HepG2 (cell line): ENCODE measurements around the gene HOXA11. TPM values are rescaled to one million over a fixed set of nuclear protein-coding genes. Genes with fewer than 3 reads are reported as not detected.

Experiments used
- ATAC-seq: fragments of 200-7000 bp; cut with Tn5 transposase; 3 replicates; pipeline ENCODE4 v1.9.1; 2020; ENCODE audit warnings: mild to moderate bottlenecking, moderate library complexity
- BruUV-seq: library from RNA; stranded (reverse); fragments of 400-500 nt; replicated peaks from 2 replicates; lab custom pipeline; 2021; lab: Mats Ljungman, UMichigan
- CTCF ChIA-PET: fragments of 300-600 bp; formaldehyde crosslinking; extraction: SDS; loops from one replicate; lab custom pipeline; 2021; ENCODE audit warnings: low total read pairs, inconsistent platforms, low intra/inter-chr PET ratio; lab: Yijun Ruan, JAX
- POLR2A ChIA-PET: fragments of 350-600 bp; sonication (Branson Sonifier 250); formaldehyde crosslinking; loops from one replicate; lab custom pipeline; 2020; ENCODE audit warnings: antibody characterized with exemption, inconsistent platforms; lab: Yijun Ruan, JAX
- DNase-seq: peaks from one replicate; pipeline ENCODE4 v3.0.0-alpha.2; 2015; ENCODE audit warnings: low spot score
- FAIRE-seq: peaks from 3 replicates; lab custom pipeline; 2011; peaks lifted over from hg19 to GRCh38; lab: Jason Lieb, UNC
- H2AFZ ChIP-seq: one replicate; pipeline ENCODE4 v1.6.1; 2011; ENCODE audit warnings: low read length, inconsistent platforms
- H3K27ac ChIP-seq: fragments of 300-600 bp; 3 replicates; pipeline ENCODE4 v1.8.0; 2011; ENCODE audit warnings: mixed run types, mild to moderate bottlenecking, mixed read lengths, low read length, inconsistent platforms; ENCODE audit not compliant: insufficient read depth; ENCODE audit errors: extremely low read length
- H3K27me3 ChIP-seq, 2 experiments: fragments of 200-600 bp in 1 of 2; 2 replicates in 1 of 2; 3 replicates in 1 of 2; pipeline versions ENCODE4 v1.6.0 to v1.8.0; 2011; ENCODE audit warnings: low read length in 2 of 2, mild to moderate bottlenecking in 2 of 2, moderate library complexity in 2 of 2, inconsistent platforms in 1 of 2; ENCODE audit not compliant: insufficient read depth in 2 of 2, control insufficient read depth in 1 of 2
- H3K36me3 ChIP-seq, 2 experiments: fragments of 200-600 bp in 1 of 2; replicated peaks in 1 of 2; 2 replicates in 1 of 2; 3 replicates in 1 of 2; pipeline versions ENCODE4 v1.5.1 to v1.8.0; 2011; ENCODE audit warnings: low read length in 2 of 2, inconsistent platforms in 1 of 2; ENCODE audit not compliant: insufficient read depth in 2 of 2, control insufficient read depth in 1 of 2
- H3K4me1 ChIP-seq: 2 replicates; pipeline ENCODE4 v1.5.1; 2012; ENCODE audit warnings: low read length, inconsistent platforms; ENCODE audit not compliant: insufficient read depth
- H3K4me2 ChIP-seq: 2 replicates; pipeline ENCODE4 v1.6.0; 2011; ENCODE audit warnings: low read depth, low read length, inconsistent platforms
- H3K4me3 ChIP-seq, 3 experiments: fragments of 200-600 bp in 1 of 3; sonication (generic), shearing (Covaris generic) in 1 of 3; replicated peaks in 1 of 3; 2 replicates each; pipeline ENCODE4 v1.5.1; 2011 to 2016; ENCODE audit warnings: low read length in 3 of 3, inconsistent platforms in 2 of 3, low read depth in 2 of 3, mild to moderate bottlenecking in 2 of 3, control low read depth in 1 of 3, mixed read lengths in 1 of 3; ENCODE audit not compliant: insufficient read depth in 1 of 3
- H3K79me2 ChIP-seq: one replicate; pipeline ENCODE4 v1.6.1; 2011; ENCODE audit warnings: low read length, inconsistent platforms; ENCODE audit not compliant: insufficient read depth
- H3K9ac ChIP-seq: 2 replicates; pipeline ENCODE4 v1.6.0; 2011; ENCODE audit warnings: mild to moderate bottlenecking, low read depth, low read length, inconsistent platforms; ENCODE audit not compliant: insufficient read depth
- H3K9me3 ChIP-seq: 2 replicates; pipeline ENCODE4 v1.5.1; 2012; ENCODE audit warnings: mild to moderate bottlenecking, low read length
- H4K20me1 ChIP-seq: 2 replicates; pipeline ENCODE4 v1.6.0; 2011; ENCODE audit warnings: inconsistent platforms, mild to moderate bottlenecking, low read length, moderate library complexity; ENCODE audit not compliant: insufficient read depth
- BORCS8-MEF2B ChIP-seq: sonication (generic); formaldehyde crosslinking; IDR thresholded peaks from 2 replicates; pipeline ENCODE4 v1.8.0; 2022; ENCODE audit warnings: mild to moderate bottlenecking, missing genetic modification reagents
- CEBPB ChIP-seq: IDR thresholded peaks from 2 replicates; pipeline ENCODE4 v1.6.1; 2011; ENCODE audit warnings: low read depth, low read length, improper control_type of control experiment, borderline replicate concordance
- ELF4 ChIP-seq: sonication (generic); formaldehyde crosslinking; IDR thresholded peaks from 2 replicates; pipeline ENCODE4 v1.5.0; 2020; ENCODE audit warnings: missing genetic modification reagents, mild to moderate bottlenecking, moderate library complexity, borderline replicate concordance
- GPBP1L1 ChIP-seq: sonication (generic); formaldehyde crosslinking; IDR thresholded peaks from 2 replicates; pipeline ENCODE4 v1.5.0; 2020; ENCODE audit warnings: mild to moderate bottlenecking, missing genetic modification reagents
- IKZF5 ChIP-seq: IDR thresholded peaks from 2 replicates; pipeline ENCODE4 v1.6.1; 2018; ENCODE audit warnings: missing genetic modification reagents, mild to moderate bottlenecking, missing compliant biosample characterization
- NFE2L1 ChIP-seq: sonication (generic); formaldehyde crosslinking; IDR thresholded peaks from 2 replicates; pipeline ENCODE4 v1.4.0; 2020; ENCODE audit warnings: missing genetic modification reagents, mild to moderate bottlenecking, borderline replicate concordance
- NFIC ChIP-seq: IDR thresholded peaks from 2 replicates; pipeline ENCODE4 v1.6.1; 2012; ENCODE audit warnings: mild to moderate bottlenecking, low read length, inconsistent platforms
- RARA ChIP-seq: IDR thresholded peaks from 2 replicates; pipeline ENCODE4 v1.6.1; 2016; ENCODE audit warnings: missing genetic modification reagents, missing compliant biosample characterization
- RFX3 ChIP-seq: IDR thresholded peaks from 2 replicates; pipeline ENCODE4 v1.6.1; 2016; ENCODE audit warnings: missing biosample characterization, missing genetic modification reagents
- TCF12 ChIP-seq, 2 experiments: fragments of 450-650 bp in 1 of 2; sonication (generic) in 1 of 2; formaldehyde crosslinking in 1 of 2; IDR thresholded peaks; 2 replicates each; pipeline versions ENCODE4 v1.6.1 to v1.8.0; 2017 to 2022; ENCODE audit warnings: antibody characterized with exemption in 1 of 2, mild to moderate bottlenecking in 1 of 2, missing genetic modification reagents in 1 of 2, moderate library complexity in 1 of 2
- TFDP2 ChIP-seq: sonication (generic); formaldehyde crosslinking; IDR thresholded peaks from 2 replicates; pipeline ENCODE4 v1.4.0; 2020; ENCODE audit warnings: missing genetic modification reagents
- ZBTB7A ChIP-seq: sonication (generic); formaldehyde crosslinking; IDR thresholded peaks from 2 replicates; pipeline ENCODE4 v1.8.0; 2022; ENCODE audit warnings: mild to moderate bottlenecking, missing genetic modification reagents
- ZKSCAN1 ChIP-seq: fragments of 150-350 bp; IDR thresholded peaks from 2 replicates; pipeline ENCODE4 v1.6.1; 2014; ENCODE audit warnings: low read length
- ZMYM3 ChIP-seq: sonication (generic); formaldehyde crosslinking; IDR thresholded peaks from 2 replicates; pipeline ENCODE4 v1.5.1; 2020; ENCODE audit warnings: mild to moderate bottlenecking, missing genetic modification reagents
- ZNF263 ChIP-seq: sonication (generic); formaldehyde crosslinking; IDR thresholded peaks from 2 replicates; pipeline ENCODE4 v1.4.0; 2020; ENCODE audit warnings: missing genetic modification reagents
- ZNF510 ChIP-seq: sonication (generic); formaldehyde crosslinking; IDR thresholded peaks from 2 replicates; pipeline ENCODE4 v1.4.0; 2020; ENCODE audit warnings: low read depth, mild to moderate bottlenecking, missing genetic modification reagents
- ZNF576 ChIP-seq: sonication (generic); formaldehyde crosslinking; IDR thresholded peaks from 2 replicates; pipeline ENCODE4 v1.4.0; 2020; ENCODE audit warnings: mild to moderate bottlenecking, missing genetic modification reagents
- ZNF660 ChIP-seq: sonication (generic); formaldehyde crosslinking; IDR thresholded peaks from 2 replicates; pipeline ENCODE4 v1.5.1; 2020; ENCODE audit warnings: mild to moderate bottlenecking, low read depth, missing genetic modification reagents, borderline replicate concordance
- ZNF674 ChIP-seq: sonication (generic); formaldehyde crosslinking; IDR thresholded peaks from 2 replicates; pipeline ENCODE4 v1.5.0; 2020; ENCODE audit warnings: low read depth, mild to moderate bottlenecking, missing genetic modification reagents
- WGBS: methylation state at CpG from one replicate; pipeline ENCODE4 v1.1.6; 2017; ENCODE audit warnings: low lambda C conversion rate; 5-methylcytosine and 5-hydroxymethylcytosine counted together
- in situ Hi-C: cut with HindIII; loops from 2 replicates; pipeline ENCODE4 v1.10.0; 2017; ENCODE audit warnings: low pct_unique_long_range_greater_than_20kb; ENCODE audit not compliant: extremely low pct_ligation_motif_present
- intact Hi-C: fragments of 100-400 bp; cut with micrococcal nuclease; formaldehyde crosslinking; loops from one replicate; pipeline ENCODE4 v1.10.0; 2022; ENCODE audit not compliant: unreplicated experiment
- polyA plus RNA-seq, 8 experiments: library from polyadenylated mRNA; depleted of rRNA in 3 of 8; stranded (reverse) in 7 of 8; unstranded in 1 of 8; fragments of >200 nt; fragmentation: Illumina TruSeq in 4 of 8; extraction: Trizol in 4 of 8; gene quantifications; 2 replicates each; pipeline versions ENCODE4 v1.2.1 to v1.2.3, GENCODE V29; 2011 to 2016; ENCODE audit warnings: low read depth in 4 of 8, missing spikeins in 1 of 8, mixed read lengths in 1 of 8; ENCODE audit not compliant: insufficient read depth in 1 of 8
- total RNA-seq, 5 experiments: library from RNA; depleted of rRNA; stranded (reverse); fragments of >200 nt; fragmentation: Illumina TruSeq; extraction: Trizol; gene quantifications; 2 replicates each; pipeline ENCODE4 v1.2.3, GENCODE V29; 2016; ENCODE audit warnings: low read depth in 1 of 5

HOXA11 gene
- total and polyA plus RNA-seq, 2 of the 13 experiments (the other 11 are each of a cell fraction or from before 2014, with no cell fraction given), result not detected

GRCh38 chr7:27137640-27138315 lies 47.3 kb downstream of the HOXA11 start:
- ChIA-PET CTCF (no interaction called here), POLR2A (interaction anchor here (0.7 kb wide), 1 partner anchor 723 kb away, joined by 3 read pairs; no protein-coding TSS in a partner anchor)
- FAIRE-seq (no peak), DNase-seq (no peak), ATAC-seq (no peak)
- H3K4me2 ChIP-seq, result no peak overlapping the region
- H3K27me3 ChIP-seq, result no peaks in the 10 kb centered on the region
- in situ Hi-C loops (no loop called here), intact Hi-C loops (no loop called here)
- H2AFZ ChIP-seq, result no peak overlapping the region
- H3K79me2 ChIP-seq, result no peaks in the 10 kb centered on the region
- TF ChIP-seq NFIC (no peak), ZMYM3 (no peak), GPBP1L1 (CRISPR knock-in tag) (no peak), ZNF674 (no peak), ZNF660 (CRISPR knock-in tag) (no peak), ZBTB7A (CRISPR knock-in tag) (no peak), NFE2L1 (CRISPR knock-in tag) (no peak), ZNF510 (CRISPR knock-in tag) (no peak), ZNF263 (CRISPR knock-in tag) (no peak), ZNF576 (CRISPR knock-in tag) (no peak), TCF12 (IDR thresholded peaks at IDR 0.05) (no peak), TCF12 (CRISPR knock-in tag; IDR thresholded peaks at IDR 0.05) (no peak), ZKSCAN1 (no peak), TFDP2 (CRISPR knock-in tag) (no peak), ELF4 (no peak), RARA (CRISPR knock-in tag) (no peak), IKZF5 (CRISPR knock-in tag) (no peak), RFX3 (CRISPR knock-in tag) (no peak), CEBPB (no peak), BORCS8-MEF2B (no peak)
- peaks cover 52% of the 10 kb centered on the region for H3K4me1 ChIP-seq
- H3K9me3 ChIP-seq, result no peaks in the 10 kb centered on the region
- 90% methylated on average over 2 of the region's 2 CpGs for WGBS
- no peaks in the 10 kb centered on the region for H3K36me3 ChIP-seq
- no peak overlapping the region for H3K27ac ChIP-seq
- no peak overlapping the region for H3K4me3 ChIP-seq
- no peak overlapping the region for H3K9ac ChIP-seq
- BruUV-seq, result no TSS peak
- no peaks in the 10 kb centered on the region for H4K20me1 ChIP-seq
